ENCODE measurements around the gene ZNF471.
A peak's percentile ranks its signal among the peaks of the same experiment; 100 is the strongest.

Gene ZNF471

GRCh38 chr19:56507446-56508289, at the start of gene ZNF471:
ZNF471 (plus strand) TSS chr19:56507855; CDS start chr19:56511572, 3,717 bp downstream.
- DNase-seq: peak; percentile 70

- DNase-seq: no peak
Observed at GRCh38 chr19:56474308-56474707, 33.3 kb upstream of the ZNF471 start.

- DNase-seq: no peak
Observed at GRCh38 chr19:56476093-56476492, 31.6 kb upstream of the ZNF471 start.

- no peak for DNase-seq
Observed at GRCh38 chr19:56476651-56477428, 30.8 kb upstream of the ZNF471 start, which contains the start of gene ZNF667. ZNF667 (minus strand) TSS chr19:56477345; CDS start chr19:56462370, 14,975 bp downstream.

GRCh38 chr19:56477429-56478338, 30.0 kb upstream of the ZNF471 start:
- peak; percentile 84 for DNase-seq

GRCh38 chr19:56491399-56491798, 16.3 kb upstream of the ZNF471 start:
- DNase-seq: no peak

GRCh38 chr19:56504581-56504980, 3.1 kb upstream of the ZNF471 start:
- no peak for DNase-seq

GRCh38 chr19:56508290-56508778, 679 bp downstream of the ZNF471 start:
- DNase-seq: no peak

GRCh38 chr19:56525214-56525860, 17.7 kb downstream of the ZNF471 start:
- no peak for DNase-seq

- no peak for DNase-seq
Observed at GRCh38 chr19:56537442-56537841, 29.8 kb downstream of the ZNF471 start.

GRCh38 chr19:56538254-56538760, 30.7 kb downstream of the ZNF471 start:
- DNase-seq: peak; percentile 49

GRCh38 chr19:56538761-56539263, 31.2 kb downstream of the ZNF471 start, which contains the start of gene ZFP28:
ZFP28 (plus strand) TSS chr19:56538948; CDS start chr19:56539019, 71 bp downstream.
- DNase-seq: no peak

GRCh38 chr19:56543776-56544175, 36.1 kb downstream of the ZNF471 start:
- no peak for DNase-seq

- no peak for DNase-seq
Observed at GRCh38 chr19:56547535-56547934, 39.9 kb downstream of the ZNF471 start.

- DNase-seq: no peak
Observed at GRCh38 chr19:56554272-56554869, 46.7 kb downstream of the ZNF471 start.

GRCh38 chr19:56562766-56563165, 55.1 kb downstream of the ZNF471 start:
- DNase-seq: no peak

GRCh38 chr19:56566904-56567273, 59.2 kb downstream of the ZNF471 start:
- no peak for DNase-seq

GRCh38 chr19:56567274-56568120, 59.8 kb downstream of the ZNF471 start, which contains the start of gene ZNF470:
ZNF470 (plus strand) TSS chr19:56567468; CDS start chr19:56570312, 2,844 bp downstream.
- DNase-seq: no peak

GRCh38 chr19:56572589-56572988, 64.9 kb downstream of the ZNF471 start:
- DNase-seq: no peak

- DNase-seq: no peak
Observed at GRCh38 chr19:56573914-56574313, 66.3 kb downstream of the ZNF471 start.

Measured in NCI-H1417 treated with DMSO at 0.1 percent for 48 hours (cell line).